ENCODE data around the gene UST.

DNA sequence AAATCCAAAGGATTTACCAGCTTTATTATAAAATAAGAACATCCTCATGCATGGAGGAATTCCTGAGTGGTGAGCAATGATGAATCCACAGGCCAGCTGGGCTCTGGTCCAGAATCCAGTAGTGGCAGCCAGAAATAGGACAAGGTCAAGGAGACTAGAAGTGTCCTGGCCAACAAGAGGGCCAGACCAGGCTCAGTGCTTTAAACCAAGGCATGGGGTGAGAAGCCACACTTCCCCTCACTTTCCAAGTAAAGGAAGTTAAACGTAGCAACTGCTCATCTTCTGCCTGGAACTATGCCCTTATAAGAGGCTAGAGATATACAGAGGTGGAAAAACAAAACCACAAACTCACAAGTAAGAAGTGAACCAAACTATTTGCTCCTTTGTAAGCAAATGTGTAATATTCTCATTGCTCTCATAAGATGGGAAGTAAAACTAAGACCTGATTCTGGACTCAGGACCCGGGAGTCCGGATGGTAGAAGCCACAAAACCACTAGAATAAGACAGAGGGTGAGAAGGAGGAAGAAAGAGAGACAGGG is 253.2 kb downstream of the UST start:
- TF ChIP-seq BRD9 (IDR thresholded peaks at IDR 0.05; ENCODE audit: low read depth, partially characterized antibody) (no peak), TBP (optimal IDR thresholded peaks at IDR 0.05; ENCODE audit: low read depth, low read length) (no peak), HOMEZ (CRISPR knock-in tag; IDR thresholded peaks at IDR 0.05) (no peak), POLR2A (conservative IDR thresholded peaks at IDR 0.05) (no peak), IRF2 (CRISPR knock-in tag; IDR thresholded peaks at IDR 0.05) (no peak), ZNF217 (CRISPR knock-in tag; IDR thresholded peaks at IDR 0.05) (no peak), SMAD1 (IDR thresholded peaks at IDR 0.05; ENCODE audit: low read depth, low read length, partially characterized antibody) (no peak)
